GM23338 (cell line): ENCODE data around the gene OR4K13. TPM values are rescaled to one million over a fixed set of nuclear protein-coding genes. Genes with fewer than 3 reads are reported as not detected.

Experiments used
- EZH2 ChIP-seq: fragments of 200-600 bp; sonication (generic); IDR thresholded peaks from one replicate; pipeline ENCODE4 v1.8.0; 2017; ENCODE audit warnings: antibody characterized with exemption, mild to moderate bottlenecking, low read depth; ENCODE audit not compliant: unreplicated experiment
- EZH2phosphoT487 ChIP-seq: fragments of 200-600 bp; sonication (generic); IDR thresholded peaks from one replicate; pipeline ENCODE4 v1.8.1; 2018; ENCODE audit warnings: antibody characterized with exemption; ENCODE audit not compliant: unreplicated experiment
- NANOG ChIP-seq: IDR thresholded peaks from 2 replicates; pipeline ENCODE4 v1.6.1; 2016; ENCODE audit warnings: antibody characterized with exemption, borderline replicate concordance
- STAT1 ChIP-seq: IDR thresholded peaks from one replicate; pipeline ENCODE4 v1.6.1; 2016; ENCODE audit warnings: antibody characterized with exemption; ENCODE audit not compliant: unreplicated experiment
- ZNF114 ChIP-seq: fragments of 250-450 bp; sonication (Bioruptor Pico); IDR thresholded peaks from 2 replicates; pipeline ENCODE4 v1.5.0; 2020; ENCODE audit warnings: mild to moderate bottlenecking, moderate library complexity
- ZNF331 ChIP-seq: fragments of 250-450 bp; sonication (Bioruptor Pico); IDR thresholded peaks from 2 replicates; pipeline ENCODE4 v1.5.0; 2020; ENCODE audit warnings: low read depth, mild to moderate bottlenecking, moderate library complexity
- ZNF462 ChIP-seq: fragments of 250-450 bp; sonication (Bioruptor Pico); IDR thresholded peaks from 2 replicates; pipeline ENCODE4 v1.5.0; 2020; ENCODE audit warnings: mild to moderate bottlenecking, moderate library complexity
- polyA plus RNA-seq: library from polyadenylated mRNA; unstranded; fragments of >200 nt; fragmentation: Nextera tagmentation; extraction: Ambion mirVana; gene quantifications from 2 replicates; pipeline ENCODE4 v1.2.1, GENCODE V29; 2016
- total RNA-seq: library from RNA; depleted of rRNA; stranded (reverse); fragments of >200 nt; shearing (Covaris generic); gene quantifications from 2 replicates; pipeline ENCODE4 v1.2.3, GENCODE V29; 2014
- TF ChIP-seq, protein P1 (sequence below): IDR thresholded peaks from one replicate; pipeline ENCODE4 v1.6.1; 2018; ENCODE audit warnings: antibody characterized with exemption; ENCODE audit not compliant: unreplicated experiment

The OR4K13 gene
- total and polyA plus RNA-seq, 2 experiments from 2014 or later = not detected

DNA sequence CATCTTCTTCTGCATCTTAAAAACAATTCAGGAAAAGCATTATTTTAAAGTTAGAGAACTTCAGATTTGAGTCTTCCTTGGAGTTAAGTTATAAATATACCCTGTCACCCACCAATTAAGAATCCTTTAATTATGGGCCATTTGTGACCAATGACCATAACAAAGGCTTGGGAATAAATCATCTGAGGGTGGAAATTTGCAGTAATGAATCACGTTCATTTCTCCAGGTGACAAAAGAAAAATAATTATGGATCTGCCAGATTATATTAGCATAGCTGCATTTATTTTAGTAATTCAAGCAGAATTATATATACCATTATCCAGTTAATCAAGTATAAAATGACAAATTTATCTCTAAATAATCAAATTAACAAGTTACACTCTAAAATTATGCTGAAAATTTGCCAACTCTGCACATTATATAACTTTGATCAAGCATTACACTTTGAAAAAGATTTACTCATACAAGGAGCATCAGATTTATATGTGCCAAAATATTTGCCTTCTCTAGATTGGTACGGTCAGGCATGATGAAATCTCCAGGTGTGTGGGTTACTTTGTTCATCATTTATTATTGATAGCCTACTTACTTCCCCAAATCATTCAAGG lies 16.5 kb downstream of the OR4K13 start, which contains the start of gene OR4K14 (continued):
- TF ChIP-seq ZNF462 (CRISPR knock-in tag) (no peak), NANOG (no peak), ZNF114 (CRISPR knock-in tag) (no peak), EZH2 (no peak), ZNF331 (CRISPR knock-in tag) (no peak), EZH2phosphoT487 (no peak), STAT1 (no peak)
- TF ChIP-seq, protein P1, sequence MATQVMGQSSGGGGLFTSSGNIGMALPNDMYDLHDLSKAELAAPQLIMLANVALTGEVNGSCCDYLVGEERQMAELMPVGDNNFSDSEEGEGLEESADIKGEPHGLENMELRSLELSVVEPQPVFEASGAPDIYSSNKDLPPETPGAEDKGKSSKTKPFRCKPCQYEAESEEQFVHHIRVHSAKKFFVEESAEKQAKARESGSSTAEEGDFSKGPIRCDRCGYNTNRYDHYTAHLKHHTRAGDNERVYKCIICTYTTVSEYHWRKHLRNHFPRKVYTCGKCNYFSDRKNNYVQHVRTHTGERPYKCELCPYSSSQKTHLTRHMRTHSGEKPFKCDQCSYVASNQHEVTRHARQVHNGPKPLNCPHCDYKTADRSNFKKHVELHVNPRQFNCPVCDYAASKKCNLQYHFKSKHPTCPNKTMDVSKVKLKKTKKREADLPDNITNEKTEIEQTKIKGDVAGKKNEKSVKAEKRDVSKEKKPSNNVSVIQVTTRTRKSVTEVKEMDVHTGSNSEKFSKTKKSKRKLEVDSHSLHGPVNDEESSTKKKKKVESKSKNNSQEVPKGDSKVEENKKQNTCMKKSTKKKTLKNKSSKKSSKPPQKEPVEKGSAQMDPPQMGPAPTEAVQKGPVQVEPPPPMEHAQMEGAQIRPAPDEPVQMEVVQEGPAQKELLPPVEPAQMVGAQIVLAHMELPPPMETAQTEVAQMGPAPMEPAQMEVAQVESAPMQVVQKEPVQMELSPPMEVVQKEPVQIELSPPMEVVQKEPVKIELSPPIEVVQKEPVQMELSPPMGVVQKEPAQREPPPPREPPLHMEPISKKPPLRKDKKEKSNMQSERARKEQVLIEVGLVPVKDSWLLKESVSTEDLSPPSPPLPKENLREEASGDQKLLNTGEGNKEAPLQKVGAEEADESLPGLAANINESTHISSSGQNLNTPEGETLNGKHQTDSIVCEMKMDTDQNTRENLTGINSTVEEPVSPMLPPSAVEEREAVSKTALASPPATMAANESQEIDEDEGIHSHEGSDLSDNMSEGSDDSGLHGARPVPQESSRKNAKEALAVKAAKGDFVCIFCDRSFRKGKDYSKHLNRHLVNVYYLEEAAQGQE = no peak
